ELF-1 (cell line): ENCODE measurements around the gene BASP1.
"Not testable (repeated sequence)": the region's sequence is repeated elsewhere in the genome, so short reads cannot be mapped to it uniquely, and the experiment has no call there.

ENCODE experiments used
- DNase-seq: peaks from one replicate; pipeline ENCODE4 v3.0.0-alpha.2; 2016; ENCODE audit warnings: low read depth, low spot score

Gene BASP1

DNA sequence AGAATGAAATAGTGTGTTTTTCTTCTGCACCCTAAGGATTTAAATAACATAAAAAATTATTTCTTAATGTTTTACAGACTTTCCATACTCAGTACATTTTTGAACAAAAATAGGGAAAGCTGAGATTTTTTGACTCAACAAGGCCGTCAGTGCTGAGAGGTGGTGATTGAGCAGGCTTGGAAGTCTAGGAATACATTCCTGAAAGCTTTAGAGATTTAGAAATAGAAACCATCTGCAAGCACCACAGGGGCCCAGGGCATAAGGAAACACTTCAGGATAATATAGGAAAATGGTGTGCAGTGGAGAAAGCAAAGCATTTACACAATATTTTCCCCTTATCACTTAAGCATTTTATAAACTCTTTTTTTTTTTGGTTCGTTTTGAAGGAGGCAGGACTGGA, 5.2 kb downstream of the BASP1 start:
- DNase-seq, result no peak

GRCh38 chr5:17223367-17224185, 6.1 kb downstream of the BASP1 start:
- peak; percentile 50 for DNase-seq

DNA sequence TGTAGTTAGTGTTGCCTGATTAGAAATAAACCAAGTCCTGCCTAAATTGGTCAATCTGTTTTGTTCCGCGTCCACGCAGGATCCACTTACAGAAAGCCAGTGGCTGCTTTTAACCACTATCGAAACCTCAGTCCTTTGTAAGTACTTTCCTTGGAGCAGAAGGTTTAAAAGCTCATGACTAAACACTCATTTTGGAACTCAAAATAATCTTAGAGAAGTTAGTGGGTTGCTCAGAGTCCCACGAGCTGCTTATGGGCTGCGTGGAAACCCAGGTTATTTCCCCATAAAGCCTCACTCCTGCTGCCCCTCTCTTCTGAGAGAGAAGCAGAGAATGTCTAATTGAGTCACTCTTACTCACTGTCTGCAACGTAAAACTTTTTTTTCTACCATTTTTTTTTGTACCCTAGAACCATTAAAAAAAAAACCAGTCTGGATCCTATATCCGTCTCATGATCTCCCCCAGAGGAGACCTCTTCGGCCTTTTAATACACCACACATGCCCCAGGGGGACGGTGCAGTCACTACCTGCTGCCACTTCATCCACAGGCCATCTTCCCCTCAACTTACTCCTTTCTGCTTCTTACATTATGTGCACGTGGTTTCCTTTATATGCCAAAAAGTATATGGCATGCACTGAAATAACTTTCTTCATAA, 7.6 kb downstream of the BASP1 start:
- DNase-seq, result no peak

DNA sequence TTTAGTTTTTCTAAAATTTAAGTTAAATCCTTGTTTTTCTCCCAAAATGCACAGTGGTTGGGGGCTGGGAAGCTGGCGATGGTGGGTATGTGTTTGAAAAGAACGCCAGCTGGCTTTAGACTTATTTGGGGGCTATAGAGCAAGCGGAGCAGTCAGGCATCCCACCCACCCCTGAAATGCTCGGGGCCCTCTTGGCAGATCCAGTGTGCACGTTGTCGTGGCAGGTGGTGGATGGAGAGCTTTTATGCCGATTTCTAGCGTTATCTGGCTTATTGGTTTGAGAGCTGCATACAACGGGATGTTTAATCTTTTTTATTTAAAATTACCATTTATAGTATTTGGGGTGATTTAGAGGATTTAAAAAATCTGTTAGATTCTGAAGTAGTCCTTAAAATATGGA, 8.1 kb downstream of the BASP1 start:
- no peak for DNase-seq

GRCh38 chr5:17227868-17228267, 10.4 kb downstream of the BASP1 start:
- DNase-seq, result no peak

DNA sequence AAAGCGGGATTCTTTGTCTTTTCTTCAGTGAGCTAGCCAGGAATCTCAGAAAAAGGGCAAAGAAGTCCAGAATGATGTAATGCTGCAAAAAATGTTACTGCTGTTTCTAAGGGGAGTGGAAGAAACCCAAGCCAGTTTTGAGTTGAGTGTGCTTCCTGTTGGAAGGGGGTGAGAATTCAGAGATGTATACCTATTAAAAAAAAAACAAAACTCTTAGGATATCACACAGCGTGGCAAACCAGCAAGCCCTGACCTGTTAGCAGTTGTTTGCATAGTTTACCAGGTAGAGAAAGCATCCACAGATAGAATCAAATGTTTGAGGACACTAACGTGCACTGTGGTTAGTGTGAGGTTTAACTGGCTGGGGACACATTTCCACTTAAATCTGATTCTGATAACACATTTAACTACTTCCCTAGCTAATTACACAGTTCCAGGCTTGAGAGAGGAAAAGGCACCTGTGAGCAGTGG, 11.4 kb downstream of the BASP1 start:
- DNase-seq, result no peak

GRCh38 chr5:17229313-17229712, 11.9 kb downstream of the BASP1 start:
- DNase-seq, result no peak

DNA sequence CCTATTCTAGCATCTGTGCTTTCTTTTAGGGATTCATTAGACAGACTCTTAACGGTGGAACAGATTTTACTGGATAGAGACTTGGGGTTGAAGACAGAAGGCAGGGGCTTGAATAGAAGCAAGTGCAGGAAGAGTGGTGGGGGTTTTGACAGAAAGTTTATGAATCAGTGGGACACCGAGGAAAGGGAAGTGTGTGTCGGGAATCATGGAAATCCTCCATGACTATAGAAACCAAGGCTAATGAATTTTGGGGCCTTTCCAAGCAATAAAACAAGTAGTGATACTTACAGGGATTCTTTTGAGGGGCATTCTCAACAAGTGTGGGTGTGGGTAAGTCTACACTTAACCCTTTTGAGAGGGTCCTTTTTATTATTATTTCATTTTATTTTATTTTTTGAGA, 12.8 kb downstream of the BASP1 start:
- DNase-seq, result no peak

DNA sequence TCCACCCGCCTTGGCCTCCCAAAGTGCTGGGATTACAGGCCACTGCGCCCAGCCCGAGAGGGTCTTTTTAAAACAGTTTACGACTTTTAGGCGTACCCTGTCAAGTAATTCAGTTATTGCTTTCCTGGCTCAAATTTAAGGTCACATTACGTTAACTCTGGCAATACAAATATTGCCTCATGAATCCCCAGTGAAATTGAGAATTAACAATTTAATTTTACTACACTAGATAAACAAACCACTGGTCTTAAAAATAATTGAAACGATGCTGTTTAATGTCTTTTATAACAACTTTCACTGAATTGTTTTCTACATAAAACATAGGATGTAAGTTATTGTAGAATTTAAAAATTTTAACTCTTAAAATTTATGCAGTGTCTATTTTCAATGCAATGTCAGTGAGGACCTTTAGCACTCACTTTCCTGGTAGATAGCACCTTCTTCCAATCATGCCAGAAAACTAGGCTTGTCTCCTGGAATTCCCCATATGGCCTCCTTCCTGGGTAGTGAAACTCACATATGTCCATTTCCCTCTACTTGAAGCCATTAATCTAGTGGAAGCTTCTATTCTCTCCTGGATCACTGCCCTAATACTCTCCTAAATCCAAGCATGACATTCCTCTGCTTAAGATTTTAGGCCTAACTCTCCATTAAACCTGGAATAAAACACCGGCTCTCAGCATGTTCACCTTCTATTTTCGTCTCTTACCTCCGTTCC, 13.5 kb downstream of the BASP1 start:
- no peak for DNase-seq

DNA sequence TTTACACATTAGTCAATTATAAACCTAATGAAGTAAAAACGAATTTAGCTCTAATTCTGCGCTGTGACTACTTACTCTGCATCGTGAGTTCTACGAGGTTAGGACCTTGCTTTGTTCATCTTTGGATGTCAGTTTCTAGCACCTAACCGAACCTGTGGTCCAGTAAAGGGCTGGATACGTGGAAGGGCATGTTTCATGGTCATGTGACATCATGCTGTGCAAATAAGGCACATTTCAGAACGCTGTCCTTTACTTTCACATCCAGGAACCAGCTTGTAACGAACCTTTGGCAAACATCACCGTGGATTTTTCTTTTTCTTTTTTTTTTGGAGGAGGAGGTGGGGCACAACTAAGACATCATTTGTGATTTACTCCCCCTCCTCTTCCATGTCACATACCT, 15.0 kb downstream of the BASP1 start:
- no peak for DNase-seq

DNA sequence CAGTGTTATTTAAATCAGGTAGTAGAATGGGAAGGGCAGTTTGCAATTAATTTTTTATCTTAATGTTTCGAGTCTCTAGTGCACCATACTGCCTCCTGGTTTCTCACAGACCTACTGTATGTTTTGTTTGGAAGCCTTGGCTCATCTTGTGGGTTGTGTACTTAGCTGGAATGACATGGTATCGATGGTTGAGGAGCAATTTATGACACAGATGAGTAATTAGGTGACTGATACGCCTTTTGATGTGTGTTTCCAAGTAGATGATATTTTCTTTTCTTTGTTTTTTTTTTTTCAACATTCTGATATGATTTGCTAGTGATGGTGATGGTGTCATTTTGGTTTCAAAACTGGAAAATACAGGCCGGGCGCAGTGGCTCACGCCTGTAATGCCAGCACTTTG, 16.1 kb downstream of the BASP1 start:
- no peak for DNase-seq

GRCh38 chr5:17234374-17234773, 16.9 kb downstream of the BASP1 start:
- DNase-seq, result no peak

- no peak for DNase-seq
Observed at GRCh38 chr5:17235731-17236330, 18.4 kb downstream of the BASP1 start.

DNA sequence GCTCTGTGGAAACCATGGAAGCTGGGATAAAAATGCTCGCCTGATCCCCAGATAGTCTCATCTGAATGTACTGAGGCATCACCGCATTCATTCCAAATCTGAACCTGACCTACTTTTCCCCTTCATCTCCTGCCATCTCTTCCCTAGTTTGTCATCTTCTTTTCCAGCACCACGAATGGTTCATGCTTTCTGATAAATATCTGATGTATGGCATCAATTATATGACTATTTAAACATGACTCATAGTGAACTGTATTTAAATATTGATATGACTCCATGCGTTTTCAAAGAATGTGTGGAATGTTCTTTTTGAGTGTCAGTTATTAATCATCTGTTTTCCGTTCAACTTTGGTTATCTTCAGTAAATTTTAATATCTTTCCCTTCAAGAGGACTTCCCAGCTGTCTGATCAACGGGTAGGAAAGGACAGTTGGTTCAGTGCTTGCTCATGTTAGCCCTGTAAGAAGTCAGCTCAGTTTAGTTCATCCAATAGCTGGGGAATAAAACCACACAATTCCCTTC, 21.1 kb downstream of the BASP1 start:
- DNase-seq, result no peak

DNA sequence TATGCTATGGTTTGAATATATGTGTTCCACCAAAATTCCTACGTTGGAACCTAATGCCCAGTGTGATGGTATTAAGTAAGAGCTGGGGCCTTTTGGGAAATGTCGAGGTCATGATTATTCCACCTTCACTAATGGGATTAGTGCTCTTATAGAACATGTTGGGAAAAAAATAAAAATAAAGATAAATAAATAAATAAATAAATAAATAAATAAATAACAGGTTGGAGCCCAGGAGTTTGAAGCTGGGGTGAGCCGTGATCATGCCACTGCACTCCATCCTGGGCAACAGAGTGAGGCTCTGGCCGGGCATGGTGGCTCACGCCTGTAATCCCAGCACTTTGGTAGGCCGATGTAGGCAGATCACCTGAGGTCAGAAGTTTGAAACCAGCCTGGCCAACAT, 22.5 kb downstream of the BASP1 start:
- no peak for DNase-seq

- no peak for DNase-seq
Observed at GRCh38 chr5:17240487-17240886, 23.1 kb downstream of the BASP1 start.

- DNase-seq, result no peak
Observed at GRCh38 chr5:17241635-17242034, 24.2 kb downstream of the BASP1 start.

- DNase-seq, result no peak
Observed at GRCh38 chr5:17243287-17244063, 26.0 kb downstream of the BASP1 start.

GRCh38 chr5:17249029-17249634, 31.7 kb downstream of the BASP1 start:
- peak; percentile 74 for DNase-seq

- DNase-seq, result not testable (repeated sequence)
Observed at GRCh38 chr5:17249841-17250240, 32.4 kb downstream of the BASP1 start.

DNA sequence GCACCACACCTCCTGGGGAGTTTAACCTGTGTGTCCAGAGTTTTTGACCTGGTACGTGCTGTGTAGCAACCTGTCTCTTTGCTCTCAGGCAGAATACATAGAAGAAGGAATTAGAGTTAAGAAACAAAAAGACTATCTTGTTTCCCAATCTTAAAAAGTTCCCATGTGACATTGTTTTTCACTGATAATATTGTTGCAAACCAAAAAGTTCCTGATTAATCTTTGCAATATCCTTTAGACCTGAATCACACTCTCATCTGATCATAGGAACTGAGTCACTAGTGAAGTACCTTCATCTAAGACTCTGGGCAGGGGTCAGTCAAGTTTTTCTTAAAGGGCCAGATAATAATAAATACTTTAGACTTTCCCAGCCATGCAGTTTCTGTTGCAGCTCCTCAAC, 35.1 kb downstream of the BASP1 start:
- DNase-seq, result no peak
